Keratinocyte (primary cell): ENCODE data around the gene SKAP1. TPM values are rescaled to one million over a fixed set of nuclear protein-coding genes. Genes with fewer than 3 reads are reported as not detected.

Source experiments
- DNase-seq: peaks from one replicate; pipeline ENCODE4 v3.0.0-alpha.2; 2011; ENCODE audit warnings: low read depth, missing footprints, low spot score
- FAIRE-seq: peaks from 2 replicates; lab custom pipeline; 2011; peaks lifted over from hg19 to GRCh38; lab: Jason Lieb, UNC
- H2AFZ ChIP-seq: 2 replicates; pipeline ENCODE4 v1.6.0; 2012; ENCODE audit warnings: low read length, control low read depth, inconsistent platforms; ENCODE audit not compliant: control insufficient read depth
- H3K27ac ChIP-seq: 2 replicates; pipeline ENCODE4 v1.5.1; 2011; ENCODE audit warnings: low read length; ENCODE audit not compliant: control insufficient read depth, insufficient read depth
- H3K27me3 ChIP-seq: 3 replicates; pipeline ENCODE4 v1.6.0; 2011; ENCODE audit warnings: low read length; ENCODE audit not compliant: control insufficient read depth, insufficient read depth; ENCODE audit errors: extremely low read depth
- H3K36me3 ChIP-seq, 2 experiments: 2 replicates in 1 of 2; 3 replicates in 1 of 2; pipeline ENCODE4 v1.5.1; 2011; ENCODE audit warnings: low read length in 2 of 2, mild to moderate bottlenecking in 1 of 2; ENCODE audit not compliant: control insufficient read depth in 2 of 2, insufficient read depth in 2 of 2; ENCODE audit errors: extremely low read depth in 1 of 2
- H3K4me1 ChIP-seq: 3 replicates; pipeline ENCODE4 v1.5.1; 2011; ENCODE audit warnings: low read length; ENCODE audit not compliant: control insufficient read depth, insufficient read depth; ENCODE audit errors: extremely low read depth
- H3K4me2 ChIP-seq: 3 replicates; pipeline ENCODE4 v1.6.0; 2011; ENCODE audit warnings: low read depth, low read length; ENCODE audit not compliant: control insufficient read depth, insufficient read depth; ENCODE audit errors: extremely low read depth
- H3K4me3 ChIP-seq, 3 experiments: fragments of 200-600 bp in 1 of 3; sonication (generic) in 1 of 3; 2 replicates in 2 of 3; 3 replicates in 1 of 3; pipeline ENCODE4 v1.5.1; 2011 to 2016; ENCODE audit warnings: low read length in 3 of 3, mild to moderate bottlenecking in 3 of 3, control low read depth in 2 of 3, inconsistent platforms in 1 of 3, low read depth in 1 of 3, mixed read lengths in 1 of 3, mixed run types in 1 of 3, moderate library complexity in 1 of 3; ENCODE audit not compliant: control insufficient read depth in 2 of 3, insufficient read depth in 2 of 3; ENCODE audit errors: extremely low read depth in 1 of 3
- H3K79me2 ChIP-seq: 2 replicates; pipeline ENCODE4 v1.6.0; 2012; ENCODE audit warnings: low read length; ENCODE audit not compliant: control insufficient read depth, insufficient read depth
- H3K9ac ChIP-seq: 3 replicates; pipeline ENCODE4 v1.6.0; 2011; ENCODE audit warnings: low read length; ENCODE audit not compliant: control insufficient read depth, insufficient read depth; ENCODE audit errors: extremely low read depth
- H3K9me1 ChIP-seq: 3 replicates; pipeline ENCODE4 v1.6.0; 2011; ENCODE audit warnings: low read length; ENCODE audit not compliant: control insufficient read depth, insufficient read depth; ENCODE audit errors: extremely low read depth
- H3K9me3 ChIP-seq: 2 replicates; pipeline ENCODE4 v1.5.1; 2012; ENCODE audit warnings: low read depth, low read length; ENCODE audit not compliant: control insufficient read depth
- H4K20me1 ChIP-seq: 3 replicates; pipeline ENCODE4 v1.6.0; 2011; ENCODE audit warnings: low read length; ENCODE audit not compliant: control insufficient read depth, insufficient read depth; ENCODE audit errors: extremely low read depth
- CTCF ChIP-seq, 3 experiments: IDR thresholded peaks in 1 of 3; conservative IDR thresholded peaks in 1 of 3; optimal IDR thresholded peaks in 1 of 3; 2 replicates in 2 of 3; 3 replicates in 1 of 3; pipeline versions ENCODE3 to v1.5.1; 2011; ENCODE audit warnings: low read length in 3 of 3, mild to moderate bottlenecking in 3 of 3, moderate library complexity in 2 of 3, control low read depth in 1 of 3, inconsistent platforms in 1 of 3; ENCODE audit not compliant: insufficient read depth in 2 of 3; ENCODE audit errors: extremely low read depth in 1 of 3
- EZH2 ChIP-seq: IDR thresholded peaks from one replicate; pipeline ENCODE4 v1.6.1; 2012; ENCODE audit warnings: inconsistent platforms, mild to moderate bottlenecking, low read length, moderate library complexity
- dilution Hi-C: fragments of 300-500 bp; cut with MboI; formaldehyde crosslinking; loops from one replicate; pipeline ENCODE4 v1.7.0; 2020; ENCODE audit warnings: low sequenced_read_pairs; ENCODE audit not compliant: extremely low pct_ligation_motif_present
- polyA plus RNA-seq, 5 experiments: library from polyadenylated mRNA; depleted of rRNA in 3 of 5; stranded (reverse) in 3 of 5; stranded (forward) in 1 of 5; unstranded in 1 of 5; fragments of >200 nt; gene quantifications; 1 replicate in 1 of 5; 2 replicates in 3 of 5; 3 replicates in 1 of 5; pipeline versions ENCODE4 v1.2.1 to v1.2.3, GENCODE V29; 2011 to 2012; ENCODE audit warnings: missing spikeins in 2 of 5, low read depth in 1 of 5, low replicate concordance in 1 of 5

Gene SKAP1
- polyA plus RNA-seq, 1 donor (not counting 4 experiments of a cell fraction or from before 2014, with no cell fraction given): not detected

GRCh38 chr17:48110761-48111160 is 319.3 kb downstream of the SKAP1 start:
- FAIRE-seq: no peak
- H3K27me3 ChIP-seq: no peaks in the 10 kb centered on the region
- no peak overlapping the region for H3K9ac ChIP-seq
- H3K4me1 ChIP-seq: no peaks in the 10 kb centered on the region
- H3K79me2 ChIP-seq: peaks cover 44% of the 10 kb centered on the region
- H3K27ac ChIP-seq: no peak overlapping the region
- no peaks in the 10 kb centered on the region for H4K20me1 ChIP-seq
- DNase-seq: no peak
- H3K9me3 ChIP-seq: no peaks in the 10 kb centered on the region
- dilution Hi-C loops: no loop called here
- no peaks in the 10 kb centered on the region for H3K9me1 ChIP-seq
- no peak overlapping the region for H3K4me3 ChIP-seq
- no peak overlapping the region for H2AFZ ChIP-seq
- TF ChIP-seq CTCF (optimal IDR thresholded peaks at IDR 0.05 in 1 of 3, IDR thresholded peaks at IDR 0.05 in 1 of 3, conservative IDR thresholded peaks at IDR 0.05 in 1 of 3; ENCODE audit: extremely low read depth in 1 of 3, insufficient read depth in 2 of 3, low read length in 3 of 3): no peak
- TF ChIP-seq EZH2: no peak
- H3K4me2 ChIP-seq: no peak overlapping the region
- H3K36me3 ChIP-seq: peaks cover 6 to 15% of the 10 kb centered on the region in 2 experiments

GRCh38 chr17:48107137-48108055 is 322.6 kb downstream of the SKAP1 start, which contains the start of gene SNX11:
Gene SNX11 (plus strand): TSS chr17:48107766. CDS start chr17:48112044, 4,278 bp downstream.
- Histone ChIP-seq H3K4me1 (no peaks in the 10 kb centered on the region), H3K9me1 (no peaks in the 10 kb centered on the region), H2AFZ (peak within 1 kb of the TSS; percentile 100), H3K27ac (peak within 1 kb of the TSS; percentile 92), H3K4me2 (peak within 1 kb of the TSS; percentile 92), H3K36me3 (peaks cover 0 to 7% of the 10 kb centered on the region in 2 experiments), H3K27me3 (no peaks in the 10 kb centered on the region), H4K20me1 (no peaks in the 10 kb centered on the region), H3K9me3 (no peaks in the 10 kb centered on the region), H3K79me2 (peaks cover 44% of the 10 kb centered on the region), H3K9ac (peak within 1 kb of the TSS; percentile 95), H3K4me3 (peak within 1 kb of the TSS; percentile 78 to 99 (median 97))
- dilution Hi-C loops: no loop called here
- DNase-seq (peak; percentile 57), FAIRE-seq (no peak)
- TF ChIP-seq CTCF (optimal IDR thresholded peaks at IDR 0.05 in 1 of 3, IDR thresholded peaks at IDR 0.05 in 1 of 3, conservative IDR thresholded peaks at IDR 0.05 in 1 of 3; ENCODE audit: extremely low read depth in 1 of 3, insufficient read depth in 2 of 3, low read length in 3 of 3): peak in 1 of 3 experiments; percentile 42
- no peak for TF ChIP-seq EZH2
